CD4-positive, alpha-beta T cell treated with Interleukin-17A for 1 hour (primary cell): ENCODE data around the gene TBC1D2B.

ENCODE experiments used
- DNase-seq: peaks from one replicate; pipeline ENCODE4 v3.0.0-alpha.2; 2020

The TBC1D2B gene

GRCh38 chr15:78052001-78052401 is 25.5 kb downstream of the TBC1D2B start:
- DNase-seq = no peak

GRCh38 chr15:78051596-78051995 is 25.9 kb downstream of the TBC1D2B start:
- peak; percentile 45 for DNase-seq

GRCh38 chr15:78050826-78051225 is 26.7 kb downstream of the TBC1D2B start:
- DNase-seq = peak; percentile 36

- no peak for DNase-seq
Observed at GRCh38 chr15:78050441-78050809, 27.1 kb downstream of the TBC1D2B start.

GRCh38 chr15:78049691-78050440 is 27.6 kb downstream of the TBC1D2B start:
- DNase-seq = peak; percentile 70

- no peak for DNase-seq
Observed at GRCh38 chr15:78048628-78048920, 28.9 kb downstream of the TBC1D2B start.

GRCh38 chr15:78047761-78048627 is 29.5 kb downstream of the TBC1D2B start:
- DNase-seq = peak; percentile 56

GRCh38 chr15:78046796-78047341 is 30.6 kb downstream of the TBC1D2B start:
- peak; percentile 53 for DNase-seq

- no peak for DNase-seq
Observed at GRCh38 chr15:78045189-78045588, 32.3 kb downstream of the TBC1D2B start.

GRCh38 chr15:78044407-78045155 is 32.9 kb downstream of the TBC1D2B start:
- peak; percentile 60 for DNase-seq

- DNase-seq = no peak
Observed at GRCh38 chr15:78041946-78042345, 35.6 kb downstream of the TBC1D2B start.

- DNase-seq = no peak
Observed at GRCh38 chr15:78040653-78041244, 36.8 kb downstream of the TBC1D2B start.

GRCh38 chr15:78038585-78039247 is 38.8 kb downstream of the TBC1D2B start:
- no peak for DNase-seq

GRCh38 chr15:78037779-78038305 is 39.7 kb downstream of the TBC1D2B start:
- peak; percentile 37 for DNase-seq

GRCh38 chr15:78037328-78037727 is 40.2 kb downstream of the TBC1D2B start:
- no peak for DNase-seq

- no peak for DNase-seq
Observed at GRCh38 chr15:78035861-78036476, 41.5 kb downstream of the TBC1D2B start.

GRCh38 chr15:78035321-78035751 is 42.2 kb downstream of the TBC1D2B start:
- DNase-seq = peak; percentile 58

- peak; percentile 79 for DNase-seq
Observed at GRCh38 chr15:78034495-78035191, 42.9 kb downstream of the TBC1D2B start.

GRCh38 chr15:78033864-78034263 is 43.6 kb downstream of the TBC1D2B start:
- peak; percentile 74 for DNase-seq

- DNase-seq = no peak
Observed at GRCh38 chr15:78032671-78033070, 44.8 kb downstream of the TBC1D2B start.

GRCh38 chr15:78024883-78025282 is 52.6 kb downstream of the TBC1D2B start:
- DNase-seq = no peak
